ENCODE data around the gene SLC1A2. TPM values are rescaled to one million over a fixed set of nuclear protein-coding genes. Genes with fewer than 3 reads are reported as not detected.

The SLC1A2 gene
- total and polyA plus RNA-seq, 8 donors = 0.89 to 31.8 (median 18.9) TPM

GRCh38 chr11:35324981-35325380 lies 94.4 kb downstream of the SLC1A2 start:
- H3K9me3 ChIP-seq = no peaks in the 10 kb centered on the region
- intact Hi-C loops (cut with DNase I) = no loop called here
- DNase-seq = no peak
- H3K4me1 ChIP-seq = no peaks in the 10 kb centered on the region
- TF ChIP-seq, protein P1, sequence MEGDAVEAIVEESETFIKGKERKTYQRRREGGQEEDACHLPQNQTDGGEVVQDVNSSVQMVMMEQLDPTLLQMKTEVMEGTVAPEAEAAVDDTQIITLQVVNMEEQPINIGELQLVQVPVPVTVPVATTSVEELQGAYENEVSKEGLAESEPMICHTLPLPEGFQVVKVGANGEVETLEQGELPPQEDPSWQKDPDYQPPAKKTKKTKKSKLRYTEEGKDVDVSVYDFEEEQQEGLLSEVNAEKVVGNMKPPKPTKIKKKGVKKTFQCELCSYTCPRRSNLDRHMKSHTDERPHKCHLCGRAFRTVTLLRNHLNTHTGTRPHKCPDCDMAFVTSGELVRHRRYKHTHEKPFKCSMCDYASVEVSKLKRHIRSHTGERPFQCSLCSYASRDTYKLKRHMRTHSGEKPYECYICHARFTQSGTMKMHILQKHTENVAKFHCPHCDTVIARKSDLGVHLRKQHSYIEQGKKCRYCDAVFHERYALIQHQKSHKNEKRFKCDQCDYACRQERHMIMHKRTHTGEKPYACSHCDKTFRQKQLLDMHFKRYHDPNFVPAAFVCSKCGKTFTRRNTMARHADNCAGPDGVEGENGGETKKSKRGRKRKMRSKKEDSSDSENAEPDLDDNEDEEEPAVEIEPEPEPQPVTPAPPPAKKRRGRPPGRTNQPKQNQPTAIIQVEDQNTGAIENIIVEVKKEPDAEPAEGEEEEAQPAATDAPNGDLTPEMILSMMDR (IDR thresholded peaks at IDR 0.05) = no peak
- no peak overlapping the region for H3K27ac ChIP-seq
- H3K27me3 ChIP-seq = no peaks in the 10 kb centered on the region
- H3K4me3 ChIP-seq = no peak overlapping the region
- ATAC-seq = no peak
- H3K36me3 ChIP-seq = no peaks in the 10 kb centered on the region

- H3K27me3 ChIP-seq = no peaks in the 10 kb centered on the region
- TF ChIP-seq, protein P1 (IDR thresholded peaks at IDR 0.05) = no peak
These were observed 95.0 kb downstream of the SLC1A2 start for GRCh38 chr11:35324183-35324886.

GRCh38 chr11:35323076-35323868 lies 96.1 kb downstream of the SLC1A2 start:
- no peaks in the 10 kb centered on the region for H3K27me3 ChIP-seq
- no peaks in the 10 kb centered on the region for H3K4me1 ChIP-seq
- ATAC-seq = no peak
- H3K4me3 ChIP-seq = no peak overlapping the region
- H3K36me3 ChIP-seq = no peaks in the 10 kb centered on the region
- DNase-seq = no peak
- no peak overlapping the region for H3K27ac ChIP-seq
- intact Hi-C loops (cut with DNase I) = no loop called here
- no peaks in the 10 kb centered on the region for H3K9me3 ChIP-seq
- TF ChIP-seq, protein P1 (IDR thresholded peaks at IDR 0.05) = no peak

More at GRCh38 chr11:35324183-35324886, 95.0 kb downstream of the SLC1A2 start:
- ATAC-seq (no peak), DNase-seq (no peak)
- Histone ChIP-seq H3K4me3 (no peak overlapping the region), H3K36me3 (no peaks in the 10 kb centered on the region), H3K4me1 (no peaks in the 10 kb centered on the region), H3K9me3 (no peaks in the 10 kb centered on the region), H3K27ac (no peak overlapping the region)
- intact Hi-C loops (cut with DNase I) = no loop called here

DNA sequence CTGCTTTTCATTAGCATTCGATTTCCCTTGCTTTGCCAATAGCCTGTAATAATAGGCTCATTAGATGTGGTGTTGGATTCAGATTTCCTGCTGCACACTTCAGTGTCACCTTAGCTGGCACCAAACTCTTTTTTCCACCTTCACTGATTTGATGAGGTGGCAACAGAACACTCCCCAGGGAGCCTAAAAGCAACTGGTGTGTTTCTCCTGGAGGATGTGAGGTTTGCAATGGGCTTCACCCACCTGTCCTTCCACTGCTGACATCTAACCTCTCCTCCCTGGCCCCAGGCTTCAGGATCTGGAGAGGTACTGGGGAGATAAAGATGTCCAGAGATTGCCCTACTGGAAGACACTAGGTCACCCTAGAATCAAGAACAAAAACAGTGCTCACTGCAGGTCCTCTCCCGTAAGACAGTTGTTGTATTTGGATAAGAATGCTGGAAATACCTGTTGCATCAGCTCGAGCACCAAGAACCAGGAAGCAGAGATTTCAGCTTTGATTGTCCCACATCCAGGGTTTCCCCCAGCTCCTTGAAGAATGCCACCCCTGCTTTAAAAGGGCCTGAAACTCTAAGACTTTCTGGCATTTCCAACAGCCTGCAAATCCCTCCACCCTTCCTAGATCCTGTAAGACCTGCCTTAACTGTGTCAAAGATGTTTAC lies 96.9 kb downstream of the SLC1A2 start:
- DNase-seq = no peak
- no peak overlapping the region for H3K27ac ChIP-seq
- TF ChIP-seq, protein P1 (IDR thresholded peaks at IDR 0.05) = no peak
- H3K4me1 ChIP-seq = no peaks in the 10 kb centered on the region
- H3K4me3 ChIP-seq = no peak overlapping the region
- no peaks in the 10 kb centered on the region for H3K27me3 ChIP-seq
- intact Hi-C loops (cut with DNase I) = no loop called here
- ATAC-seq = no peak
- no peaks in the 10 kb centered on the region for H3K36me3 ChIP-seq
- no peaks in the 10 kb centered on the region for H3K9me3 ChIP-seq
